H9 (cell line): ENCODE measurements around the gene TTLL9. TPM values are rescaled to one million over a fixed set of nuclear protein-coding genes. Genes with fewer than 3 reads are reported as not detected.

Experiments used
- DNase-seq: peaks from one replicate; pipeline ENCODE4 v3.0.0-alpha.2; 2017
- H2AFZ ChIP-seq: one replicate; pipeline ENCODE4 v1.6.1; 2013; ENCODE audit warnings: mild to moderate bottlenecking, low read length, control low read depth, moderate library complexity
- H2AK5ac ChIP-seq: 2 replicates; pipeline ENCODE4 v1.6.1; 2013; ENCODE audit warnings: low read length, control low read depth, mixed read lengths; ENCODE audit not compliant: insufficient read length
- H2BK120ac ChIP-seq: one replicate; pipeline ENCODE4 v1.6.1; 2013; ENCODE audit warnings: low read depth, mild to moderate bottlenecking, low read length, control low read depth, inconsistent platforms; ENCODE audit not compliant: poor library complexity, severe bottlenecking
- H2BK12ac ChIP-seq: 2 replicates; pipeline ENCODE4 v1.6.1; 2013; ENCODE audit warnings: low read length, control low read depth, mixed read lengths, low read depth; ENCODE audit not compliant: insufficient read length
- H2BK15ac ChIP-seq: 2 replicates; pipeline ENCODE4 v1.6.1; 2013; ENCODE audit warnings: low read depth, low read length, control low read depth
- H2BK20ac ChIP-seq: one replicate; pipeline ENCODE4 v1.6.1; 2013; ENCODE audit warnings: low read depth, mild to moderate bottlenecking, low read length, control low read depth, inconsistent platforms; ENCODE audit not compliant: poor library complexity, severe bottlenecking
- H2BK5ac ChIP-seq: 2 replicates; pipeline ENCODE4 v1.6.1; 2013; ENCODE audit warnings: low read length, control low read depth, mixed read lengths; ENCODE audit not compliant: insufficient read length
- H3K14ac ChIP-seq: 2 replicates; pipeline ENCODE4 v1.6.1; 2013; ENCODE audit warnings: low read length, control low read depth; ENCODE audit not compliant: insufficient read depth
- H3K18ac ChIP-seq: 2 replicates; pipeline ENCODE4 v1.6.1; 2013; ENCODE audit warnings: low read depth, mild to moderate bottlenecking, mixed read lengths, low read length, control low read depth; ENCODE audit not compliant: insufficient read length
- H3K23ac ChIP-seq: 2 replicates; pipeline ENCODE4 v1.6.1; 2013; ENCODE audit warnings: low read length, control low read depth, mixed read lengths, low read depth; ENCODE audit not compliant: insufficient read length
- H3K23me2 ChIP-seq: 2 replicates; pipeline ENCODE4 v1.6.1; 2013; ENCODE audit warnings: low read depth, mild to moderate bottlenecking, mixed read lengths, low read length, control low read depth; ENCODE audit not compliant: insufficient read length, poor library complexity, severe bottlenecking
- H3K27ac ChIP-seq: 2 replicates; pipeline ENCODE4 v1.5.1; 2013; ENCODE audit warnings: low read length, control low read depth, mixed read lengths, low read depth; ENCODE audit not compliant: insufficient read length
- H3K27me3 ChIP-seq: 2 replicates; pipeline ENCODE4 v1.6.1; 2013; ENCODE audit warnings: low read length, control low read depth, inconsistent platforms; ENCODE audit not compliant: insufficient read depth
- H3K4ac ChIP-seq: 2 replicates; pipeline ENCODE4 v1.6.1; 2013; ENCODE audit warnings: low read depth, mild to moderate bottlenecking, control low read depth, inconsistent platforms, low read length, moderate library complexity
- H3K4me1 ChIP-seq: 2 replicates; pipeline ENCODE4 v1.6.1; 2013; ENCODE audit warnings: low read length, control low read depth, inconsistent platforms; ENCODE audit not compliant: insufficient read depth
- H3K4me2 ChIP-seq: 2 replicates; pipeline ENCODE4 v1.6.1; 2013; ENCODE audit warnings: low read length, control low read depth, mixed read lengths; ENCODE audit not compliant: insufficient read length, insufficient read depth
- H3K56ac ChIP-seq: 2 replicates; pipeline ENCODE4 v1.6.1; 2013; ENCODE audit warnings: low read depth, mild to moderate bottlenecking, mixed read lengths, low read length, control low read depth; ENCODE audit not compliant: insufficient read length
- H3K79me1 ChIP-seq: 2 replicates; pipeline ENCODE4 v1.6.1; 2013; ENCODE audit warnings: low read depth, mild to moderate bottlenecking, moderate library complexity, low read length, control low read depth, inconsistent platforms; ENCODE audit not compliant: insufficient read depth, poor library complexity, severe bottlenecking
- H3K79me2 ChIP-seq: 2 replicates; pipeline ENCODE4 v1.6.1; 2013; ENCODE audit warnings: low read length, control low read depth, inconsistent platforms; ENCODE audit not compliant: insufficient read depth
- H3K9ac ChIP-seq: 2 replicates; pipeline ENCODE4 v1.6.1; 2013; ENCODE audit warnings: low read length, control low read depth, mixed read lengths; ENCODE audit not compliant: insufficient read length; ENCODE audit errors: extremely low read depth
- H3K9me3 ChIP-seq: one replicate; pipeline ENCODE4 v1.6.1; 2013; ENCODE audit warnings: low read depth, low read length, inconsistent platforms; ENCODE audit not compliant: control insufficient read depth
- H3T11ph ChIP-seq: one replicate; pipeline ENCODE4 v1.6.1; 2013; ENCODE audit warnings: mild to moderate bottlenecking, low read length, control low read depth, inconsistent platforms
- H4K20me1 ChIP-seq: one replicate; pipeline ENCODE4 v1.6.1; 2013; ENCODE audit not compliant: control insufficient read depth, insufficient read length, insufficient read depth
- H4K5ac ChIP-seq: 2 replicates; pipeline ENCODE4 v1.6.1; 2013; ENCODE audit warnings: low read depth, mild to moderate bottlenecking, mixed read lengths, low read length, control low read depth; ENCODE audit not compliant: insufficient read length
- H4K8ac ChIP-seq: replicated peaks from 2 replicates; pipeline ENCODE4 v1.6.1; 2013; ENCODE audit warnings: low read length, control low read depth, mixed read lengths, low read depth; ENCODE audit not compliant: insufficient read length
- H4K91ac ChIP-seq: 2 replicates; pipeline ENCODE4 v1.6.1; 2013; ENCODE audit warnings: low read depth, mild to moderate bottlenecking, moderate library complexity, mixed read lengths, low read length, control low read depth; ENCODE audit not compliant: insufficient read length
- H3K27ac Mint-ChIP-seq, 3 experiments: 2 replicates in 2 of 3; 3 replicates in 1 of 3; pipeline ENCODE4 v1.8.0; 2020 to 2021; ENCODE audit warnings: mixed read lengths in 3 of 3, mild to moderate bottlenecking in 1 of 3, moderate library complexity in 1 of 3
- H3K27me3 Mint-ChIP-seq: 2 replicates; pipeline ENCODE4 v1.8.0; 2021; ENCODE audit warnings: low read depth, mild to moderate bottlenecking, moderate library complexity, mixed read lengths
- H3K36me3 Mint-ChIP-seq, 3 experiments: 2 replicates in 2 of 3; 3 replicates in 1 of 3; pipeline ENCODE4 v1.8.0; 2020 to 2021; ENCODE audit warnings: low read depth in 3 of 3, mixed read lengths in 3 of 3; ENCODE audit not compliant: insufficient read depth in 1 of 3
- H3K4me1 Mint-ChIP-seq, 2 experiments: 2 replicates each; pipeline ENCODE4 v1.8.0; 2020; ENCODE audit warnings: mixed read lengths in 2 of 2
- H3K4me3 Mint-ChIP-seq, 2 experiments: 2 replicates in 1 of 2; 3 replicates in 1 of 2; pipeline ENCODE4 v1.8.0; 2020 to 2021; ENCODE audit warnings: mild to moderate bottlenecking in 2 of 2, mixed read lengths in 2 of 2, moderate library complexity in 1 of 2
- H3K9me3 Mint-ChIP-seq, 2 experiments: 2 replicates in 1 of 2; 3 replicates in 1 of 2; pipeline ENCODE4 v1.8.0; 2020; ENCODE audit warnings: mild to moderate bottlenecking in 2 of 2, mixed read lengths in 2 of 2, moderate library complexity in 1 of 2
- CTCF ChIP-seq: fragments of 200-600 bp; sonication (generic); conservative IDR thresholded peaks from 3 replicates; pipeline ENCODE4 v1.8.0; 2021; ENCODE audit warnings: antibody characterized with exemption, mild to moderate bottlenecking
- total RNA-seq: library from RNA; stranded (reverse); gene quantifications from 2 replicates; pipeline ENCODE4 v1.2.1, GENCODE V29; 2021

TTLL9 gene
- total RNA-seq, 1 experiment from 2014 or later, result 0.20 TPM

- no peak overlapping the region for H3K4me3 Mint-ChIP-seq
- Histone ChIP-seq H2AK5ac (no peak overlapping the region), H2BK20ac (no peak overlapping the region), H3K14ac (no peak overlapping the region), H3K79me2 (no peaks in the 10 kb centered on the region), H2BK15ac (no peak overlapping the region), H3K23ac (no peak overlapping the region), H3K4ac (no peak overlapping the region), H3K79me1 (no peaks in the 10 kb centered on the region), H3K18ac (no peak overlapping the region), H4K8ac (no peak overlapping the region), H3K4me2 (no peak overlapping the region), H4K5ac (no peak overlapping the region), H3K27ac (no peak overlapping the region), H3K27me3 (no peaks in the 10 kb centered on the region), H2BK12ac (no peak overlapping the region), H3K56ac (no peak overlapping the region), H4K91ac (no peak overlapping the region), H4K20me1 (no peaks in the 10 kb centered on the region), H2AFZ (no peak overlapping the region), H3K9me3 (no peaks in the 10 kb centered on the region), H2BK120ac (no peak overlapping the region), H2BK5ac (no peak overlapping the region), H3K23me2 (peaks cover 3% of the 10 kb centered on the region), H3T11ph (no peak overlapping the region), H3K9ac (no peak overlapping the region), H3K4me1 (no peaks in the 10 kb centered on the region)
- no peaks in the 10 kb centered on the region for H3K9me3 Mint-ChIP-seq
- no peak for TF ChIP-seq CTCF
- H3K4me1 Mint-ChIP-seq, result 0 out of 4 replicates have a peak, but pooled peaks cover 0 to 3% of the 10 kb centered on the region in 2 experiments
- DNase-seq, result no peak
- no peaks in the 10 kb centered on the region for H3K36me3 Mint-ChIP-seq
- H3K27me3 Mint-ChIP-seq, result peaks cover 33% of the 10 kb centered on the region
- H3K27ac Mint-ChIP-seq, result no peak overlapping the region
These were observed 7.2 kb downstream of the TTLL9 start for GRCh38 chr20:31877684-31878083.
